IPS-20b (cell line): ENCODE measurements around the gene FAM98B.

Experiments
- H3K27ac ChIP-seq: one replicate; pipeline ENCODE4 v1.5.1; 2013; ENCODE audit warnings: low read length
- H3K27me3 ChIP-seq: 2 replicates; pipeline ENCODE4 v1.6.1; 2013; ENCODE audit warnings: mild to moderate bottlenecking, low read length, inconsistent platforms; ENCODE audit not compliant: insufficient read depth
- H3K36me3 ChIP-seq: 2 replicates; pipeline ENCODE4 v1.6.1; 2013; ENCODE audit warnings: low read depth, mild to moderate bottlenecking, inconsistent platforms, low read length, moderate library complexity; ENCODE audit not compliant: insufficient read depth
- H3K4me1 ChIP-seq: 2 replicates; pipeline ENCODE4 v1.6.1; 2013; ENCODE audit warnings: mild to moderate bottlenecking, control low read depth, inconsistent platforms, low read length, moderate library complexity; ENCODE audit not compliant: insufficient read depth
- H3K4me3 ChIP-seq: 2 replicates; pipeline ENCODE4 v1.5.1; 2013; ENCODE audit warnings: mild to moderate bottlenecking, low read length, inconsistent platforms
- H3K9ac ChIP-seq: 2 replicates; pipeline ENCODE4 v1.6.1; 2013; ENCODE audit warnings: low read depth, mild to moderate bottlenecking, inconsistent platforms, low read length, moderate library complexity
- H3K9me3 ChIP-seq: 2 replicates; pipeline ENCODE4 v1.6.1; 2013; ENCODE audit warnings: mild to moderate bottlenecking, low read depth, low read length, inconsistent platforms; ENCODE audit not compliant: insufficient read depth

Gene FAM98B

DNA sequence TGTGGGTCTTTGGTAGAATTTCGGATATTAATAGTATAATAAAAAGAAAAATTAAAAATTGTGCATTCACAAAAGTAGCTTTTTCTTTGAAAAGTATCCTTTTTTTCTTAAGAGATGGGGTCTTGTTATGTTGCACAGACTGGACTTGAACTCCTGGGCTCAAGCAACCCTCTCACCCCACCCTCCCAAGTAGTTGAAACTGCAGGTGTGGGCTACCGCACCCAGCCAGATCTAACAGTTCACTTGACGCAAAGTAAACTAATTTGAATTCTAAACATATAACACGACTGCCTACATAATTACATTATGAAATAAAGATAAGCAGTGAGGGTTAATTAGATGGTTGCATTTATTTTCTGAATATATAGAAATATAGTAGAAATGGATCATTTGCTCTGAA lies 10.7 kb downstream of the FAM98B start:
- Histone ChIP-seq H3K36me3 (peaks cover 8% of the 10 kb centered on the region; the same call in 1 of the 2 replicates), H3K4me1 (no peaks in the 10 kb centered on the region), H3K4me3 (no peak overlapping the region), H3K27ac (no peak overlapping the region), H3K9ac (no peak overlapping the region), H3K9me3 (no peaks in the 10 kb centered on the region), H3K27me3 (no peaks in the 10 kb centered on the region)

DNA sequence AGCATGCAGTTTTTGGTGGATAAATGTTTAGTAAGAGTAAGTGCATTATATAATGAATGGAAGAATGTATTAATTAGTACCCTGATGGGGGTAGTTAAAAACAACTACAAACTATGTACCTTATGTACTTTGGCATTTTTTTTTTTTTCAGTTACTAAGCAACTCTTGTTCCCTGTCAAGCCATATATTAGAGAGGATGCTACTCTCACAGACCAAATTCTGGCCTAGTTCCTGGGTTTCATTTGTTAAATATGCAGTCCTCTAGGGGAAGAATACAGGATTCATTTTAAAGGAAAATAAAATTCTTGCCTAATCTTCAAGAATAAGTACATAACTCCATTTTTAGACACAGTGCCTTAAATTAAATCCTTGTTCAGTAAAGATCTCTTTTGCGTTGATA lies 16.9 kb downstream of the FAM98B start:
- Histone ChIP-seq H3K27ac (no peak overlapping the region), H3K4me3 (no peak overlapping the region), H3K9ac (no peak overlapping the region), H3K4me1 (no peaks in the 10 kb centered on the region), H3K36me3 (peaks cover 39% of the 10 kb centered on the region), H3K27me3 (no peaks in the 10 kb centered on the region), H3K9me3 (no peaks in the 10 kb centered on the region)

DNA sequence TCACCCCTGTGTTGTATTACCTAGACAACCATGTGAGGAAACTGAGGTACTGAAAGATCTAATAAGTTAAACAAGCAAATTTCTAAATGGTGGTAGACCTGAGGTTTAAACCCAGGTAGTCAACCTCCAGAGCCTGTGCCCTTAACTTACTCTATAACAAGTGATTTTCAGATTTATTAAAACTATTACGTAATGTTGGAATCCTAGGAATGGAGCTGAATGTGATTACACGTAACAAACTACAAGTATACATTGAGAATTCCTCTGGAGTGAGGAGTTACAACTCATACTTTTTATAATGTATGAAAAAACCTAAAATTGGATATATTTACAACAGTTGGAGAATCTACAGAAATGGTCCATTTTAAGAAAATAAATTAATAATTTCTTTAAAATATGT lies 18.0 kb downstream of the FAM98B start:
- Histone ChIP-seq H3K9ac (no peak overlapping the region), H3K27ac (no peak overlapping the region), H3K27me3 (no peaks in the 10 kb centered on the region), H3K9me3 (no peaks in the 10 kb centered on the region), H3K4me3 (no peak overlapping the region), H3K4me1 (no peaks in the 10 kb centered on the region), H3K36me3 (peaks cover 47% of the 10 kb centered on the region)

DNA sequence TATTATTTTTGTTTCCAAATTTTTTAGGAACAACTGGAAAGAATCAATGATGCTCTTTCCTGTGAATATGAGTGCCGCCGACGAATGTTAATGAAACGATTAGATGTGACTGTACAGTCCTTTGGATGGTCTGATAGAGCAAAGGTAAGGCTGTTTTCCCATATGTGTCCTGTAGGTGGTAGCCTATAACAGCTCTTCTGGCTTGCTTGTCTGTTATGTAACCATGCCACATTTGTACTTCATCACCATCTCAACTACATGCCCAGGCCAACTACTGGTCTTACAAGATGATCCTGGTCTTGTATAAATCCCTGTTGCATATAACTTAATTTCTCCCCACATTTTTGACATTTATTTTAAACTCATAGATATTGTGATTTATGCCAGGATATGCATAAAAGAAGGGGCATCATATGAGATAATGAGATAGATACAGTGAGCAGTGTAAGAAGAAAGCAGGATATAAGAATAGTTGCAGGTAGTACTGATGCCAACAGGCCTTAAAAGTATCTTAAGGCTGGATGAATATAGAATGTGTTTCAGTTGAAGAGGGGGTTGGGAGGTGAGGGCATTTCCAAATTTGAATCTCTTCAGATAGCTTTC lies 20.3 kb downstream of the FAM98B start:
- no peak overlapping the region for H3K9ac ChIP-seq
- no peaks in the 10 kb centered on the region for H3K4me1 ChIP-seq
- no peaks in the 10 kb centered on the region for H3K27me3 ChIP-seq
- no peak overlapping the region for H3K4me3 ChIP-seq
- no peaks in the 10 kb centered on the region for H3K9me3 ChIP-seq
- peaks cover 58% of the 10 kb centered on the region for H3K36me3 ChIP-seq
- H3K27ac ChIP-seq, result no peak overlapping the region

DNA sequence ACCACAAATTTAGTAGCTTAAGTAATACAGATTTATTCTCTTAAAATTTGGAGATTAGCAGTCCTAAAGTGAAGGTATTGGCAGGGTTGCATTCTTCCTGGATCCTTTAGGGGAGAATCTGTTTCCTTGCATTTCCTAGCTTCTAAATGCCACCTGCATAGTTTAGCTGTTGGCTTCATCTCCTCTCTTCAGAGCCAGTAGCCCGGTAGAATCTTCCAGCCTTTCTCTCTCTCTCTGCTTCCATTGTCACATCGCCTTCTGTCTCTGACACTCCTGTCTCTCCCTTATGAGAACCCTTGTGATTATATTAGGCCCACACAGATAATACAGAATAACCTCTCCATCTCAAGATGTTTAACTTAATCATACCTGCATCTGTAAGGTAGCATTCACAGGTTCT lies 21.4 kb downstream of the FAM98B start:
- Histone ChIP-seq H3K4me3 (no peak overlapping the region), H3K4me1 (no peaks in the 10 kb centered on the region), H3K36me3 (peaks cover 55% of the 10 kb centered on the region), H3K27ac (no peak overlapping the region), H3K27me3 (no peaks in the 10 kb centered on the region), H3K9me3 (no peaks in the 10 kb centered on the region), H3K9ac (no peak overlapping the region)

DNA sequence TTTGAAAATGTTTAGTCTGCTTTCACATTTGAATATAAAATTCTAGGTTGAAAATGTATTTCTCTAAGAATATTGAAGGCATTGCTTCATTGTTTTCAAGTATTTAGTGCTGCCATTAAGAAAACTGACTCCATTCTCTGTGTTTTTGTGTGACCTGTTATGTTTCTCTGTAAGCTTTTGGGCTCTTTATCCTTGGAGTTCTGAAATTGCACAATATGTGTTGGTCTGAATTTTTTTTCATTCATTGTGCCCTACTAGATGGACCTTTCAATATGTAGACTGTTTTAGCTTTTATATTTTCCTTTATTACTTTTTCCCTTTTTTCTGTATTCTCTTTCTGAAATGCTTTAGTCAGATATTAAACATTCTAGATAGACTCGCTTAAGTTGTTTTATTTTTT lies 22.2 kb downstream of the FAM98B start:
- peaks cover 50% of the 10 kb centered on the region for H3K36me3 ChIP-seq
- H3K4me3 ChIP-seq, result no peak overlapping the region
- no peak overlapping the region for H3K9ac ChIP-seq
- no peaks in the 10 kb centered on the region for H3K27me3 ChIP-seq
- H3K9me3 ChIP-seq, result no peaks in the 10 kb centered on the region
- H3K27ac ChIP-seq, result no peak overlapping the region
- no peaks in the 10 kb centered on the region for H3K4me1 ChIP-seq

DNA sequence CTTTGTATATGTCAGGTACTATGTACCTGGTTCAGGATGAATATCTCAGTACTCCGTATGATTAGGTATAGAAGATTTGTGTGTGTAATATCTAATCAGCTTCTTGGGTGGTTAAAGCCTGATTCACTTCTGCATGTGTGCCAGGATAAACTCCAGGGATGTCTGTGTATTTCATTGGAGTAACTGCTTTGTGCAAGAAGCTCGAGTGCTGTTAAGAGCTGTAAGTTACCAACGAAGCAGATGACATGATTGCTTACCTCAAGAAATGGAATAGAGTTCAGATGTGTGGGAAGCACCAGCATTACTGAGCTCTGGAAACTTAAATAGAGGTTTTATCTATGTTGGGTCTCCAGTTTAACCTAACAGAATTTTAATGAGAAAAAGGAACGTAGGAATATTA lies 23.7 kb downstream of the FAM98B start:
- H3K4me1 ChIP-seq, result no peaks in the 10 kb centered on the region
- no peaks in the 10 kb centered on the region for H3K27me3 ChIP-seq
- H3K27ac ChIP-seq, result no peak overlapping the region
- H3K9ac ChIP-seq, result no peak overlapping the region
- H3K36me3 ChIP-seq, result peaks cover 62% of the 10 kb centered on the region
- no peak overlapping the region for H3K4me3 ChIP-seq
- no peaks in the 10 kb centered on the region for H3K9me3 ChIP-seq

DNA sequence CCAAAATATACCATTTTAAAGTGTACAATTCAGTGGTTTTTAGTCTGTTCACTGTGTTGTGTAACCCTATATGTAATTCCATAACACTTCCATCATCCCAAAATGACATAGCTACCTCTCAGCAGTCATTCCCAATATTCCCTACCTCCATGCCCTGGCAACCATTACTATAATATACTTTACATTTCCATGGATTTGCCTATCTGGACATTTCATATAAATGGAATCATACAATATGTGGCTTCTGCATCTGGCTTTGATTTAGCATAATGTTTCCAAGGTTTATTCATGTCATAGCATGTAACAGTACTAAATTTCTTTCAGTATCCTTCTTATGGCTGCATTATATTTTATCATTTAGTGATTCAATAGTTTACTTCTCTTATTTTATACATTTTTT lies 25.3 kb downstream of the FAM98B start:
- no peaks in the 10 kb centered on the region for H3K27me3 ChIP-seq
- H3K27ac ChIP-seq, result no peak overlapping the region
- no peak overlapping the region for H3K9ac ChIP-seq
- peaks cover 64% of the 10 kb centered on the region for H3K36me3 ChIP-seq
- H3K4me3 ChIP-seq, result no peak overlapping the region
- H3K9me3 ChIP-seq, result no peaks in the 10 kb centered on the region
- H3K4me1 ChIP-seq, result no peaks in the 10 kb centered on the region

DNA sequence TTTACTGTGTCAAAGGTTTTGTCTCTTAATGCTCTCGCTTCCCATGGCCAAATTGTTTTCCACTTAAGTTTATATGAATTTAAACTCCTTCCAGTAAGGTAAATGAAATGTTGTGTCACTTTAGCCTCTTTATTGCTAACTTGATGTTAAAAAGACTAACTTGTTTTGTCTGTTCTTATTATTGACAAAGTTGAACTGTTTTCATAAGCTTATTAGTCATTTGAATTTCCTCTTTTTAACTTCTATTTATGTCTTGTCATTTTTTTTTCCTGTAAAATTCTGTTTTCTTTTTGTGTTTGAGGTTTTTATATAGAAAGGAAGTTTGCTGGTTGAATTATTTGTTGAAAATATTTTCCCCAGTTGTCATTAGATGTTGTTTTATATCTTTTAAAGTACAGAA lies 25.8 kb downstream of the FAM98B start:
- H3K9ac ChIP-seq, result no peak overlapping the region
- no peaks in the 10 kb centered on the region for H3K4me1 ChIP-seq
- H3K36me3 ChIP-seq, result peaks cover 59% of the 10 kb centered on the region
- no peak overlapping the region for H3K27ac ChIP-seq
- H3K27me3 ChIP-seq, result no peaks in the 10 kb centered on the region
- H3K9me3 ChIP-seq, result no peaks in the 10 kb centered on the region
- no peak overlapping the region for H3K4me3 ChIP-seq

DNA sequence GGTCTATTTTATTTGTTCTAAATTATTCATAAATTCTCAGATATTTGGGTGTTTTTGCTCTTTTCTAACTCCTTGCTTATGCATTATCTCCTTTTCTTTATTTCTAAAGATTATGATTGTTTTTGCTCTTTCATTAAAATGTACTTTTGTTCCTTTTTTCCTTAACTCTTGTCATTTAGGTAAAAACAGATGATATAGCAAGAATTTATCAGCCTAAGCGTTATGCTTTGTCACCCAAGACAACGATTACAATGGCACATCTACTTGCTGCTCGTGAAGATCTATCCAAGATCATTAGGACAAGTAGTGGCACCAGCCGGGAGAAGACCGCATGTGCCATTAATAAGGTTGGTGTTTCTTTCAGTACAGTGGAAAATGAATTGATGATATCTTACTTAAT lies 27.2 kb downstream of the FAM98B start:
- H3K9me3 ChIP-seq, result no peaks in the 10 kb centered on the region

DNA sequence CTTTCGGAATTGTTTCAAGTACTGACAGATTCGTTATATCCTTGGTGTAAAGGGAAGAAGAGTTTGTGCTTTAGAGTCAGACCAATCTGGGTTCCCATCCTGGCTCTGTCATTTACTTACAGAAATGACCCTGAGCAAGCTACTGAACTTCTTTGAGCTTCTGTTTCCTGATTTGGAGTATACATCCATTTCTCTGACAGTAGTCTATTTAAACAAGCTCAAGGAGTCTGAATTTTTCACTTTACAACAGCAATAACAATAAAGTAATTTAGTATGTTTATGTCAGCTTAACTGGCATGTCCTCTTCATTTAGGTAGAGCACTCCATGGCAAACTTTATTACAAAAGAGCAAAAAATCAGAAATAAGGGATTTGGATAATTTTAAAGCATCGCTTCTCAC lies 27.8 kb downstream of the FAM98B start:
- H3K9ac ChIP-seq, result no peak overlapping the region
- no peak overlapping the region for H3K4me3 ChIP-seq
- H3K4me1 ChIP-seq, result no peaks in the 10 kb centered on the region
- H3K9me3 ChIP-seq, result no peaks in the 10 kb centered on the region
- no peaks in the 10 kb centered on the region for H3K27me3 ChIP-seq
- H3K36me3 ChIP-seq, result peaks cover 50% of the 10 kb centered on the region
- no peak overlapping the region for H3K27ac ChIP-seq

More for the DNA sequence above, 27.2 kb downstream of the FAM98B start:
- Histone ChIP-seq H3K27ac (no peak overlapping the region), H3K36me3 (peaks cover 56% of the 10 kb centered on the region), H3K4me1 (no peaks in the 10 kb centered on the region), H3K9ac (no peak overlapping the region), H3K27me3 (no peaks in the 10 kb centered on the region), H3K4me3 (no peak overlapping the region)

DNA sequence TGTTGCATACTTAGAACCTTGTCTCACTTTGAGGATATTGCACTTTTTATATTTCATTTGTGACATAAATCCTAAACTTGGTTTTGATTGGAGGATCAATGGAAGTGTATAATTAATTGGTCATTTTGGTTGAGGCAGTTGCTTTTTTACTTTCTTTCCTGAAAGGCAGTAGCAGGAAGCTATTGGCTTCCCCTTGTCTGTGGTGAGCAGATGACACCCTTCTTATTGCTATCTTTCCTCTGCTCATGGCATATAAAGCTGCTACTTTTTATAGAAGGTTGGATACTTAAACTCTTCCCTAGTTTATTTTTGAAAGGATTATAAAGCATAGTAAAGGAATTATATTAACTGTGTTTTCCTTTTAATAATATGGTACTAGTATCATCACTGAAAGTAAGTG lies 28.6 kb downstream of the FAM98B start:
- Histone ChIP-seq H3K27me3 (no peaks in the 10 kb centered on the region), H3K4me3 (no peak overlapping the region), H3K9me3 (no peaks in the 10 kb centered on the region), H3K4me1 (no peaks in the 10 kb centered on the region), H3K9ac (no peak overlapping the region), H3K27ac (no peak overlapping the region), H3K36me3 (peaks cover 51% of the 10 kb centered on the region)
